Activated CD8-positive, alpha-beta memory T cell treated with anti-CD3 and anti-CD28 coated beads, Interleukin-2, amount 50 U/mL, for 4 hours (primary cell): ENCODE measurements around the gene BLM.

Experiments
- DNase-seq: peaks from one replicate; pipeline ENCODE4 v3.0.0-alpha.2; 2020

The BLM gene

GRCh38 chr15:90742087-90742486, 24.9 kb downstream of the BLM start:
- no peak for DNase-seq

DNA sequence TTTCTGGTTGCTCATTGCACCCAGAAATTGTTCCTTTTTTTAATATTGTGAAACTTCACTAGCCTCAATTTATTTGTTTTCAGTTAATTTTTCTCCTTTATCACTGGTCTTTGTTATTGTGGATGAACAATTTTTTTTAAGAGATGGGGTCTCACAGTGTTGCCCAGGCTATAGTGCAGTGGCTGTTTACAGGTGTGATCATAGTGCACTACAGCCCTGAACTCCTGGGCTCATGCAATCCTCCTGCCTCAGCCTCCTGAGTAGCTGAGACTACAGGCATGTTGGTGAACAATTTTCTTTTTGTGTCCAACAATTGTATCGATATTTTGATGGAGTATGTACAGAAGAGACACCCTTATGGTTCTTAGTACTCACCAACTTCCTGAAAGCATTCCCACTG, 26.3 kb downstream of the BLM start:
- DNase-seq: no peak

DNA sequence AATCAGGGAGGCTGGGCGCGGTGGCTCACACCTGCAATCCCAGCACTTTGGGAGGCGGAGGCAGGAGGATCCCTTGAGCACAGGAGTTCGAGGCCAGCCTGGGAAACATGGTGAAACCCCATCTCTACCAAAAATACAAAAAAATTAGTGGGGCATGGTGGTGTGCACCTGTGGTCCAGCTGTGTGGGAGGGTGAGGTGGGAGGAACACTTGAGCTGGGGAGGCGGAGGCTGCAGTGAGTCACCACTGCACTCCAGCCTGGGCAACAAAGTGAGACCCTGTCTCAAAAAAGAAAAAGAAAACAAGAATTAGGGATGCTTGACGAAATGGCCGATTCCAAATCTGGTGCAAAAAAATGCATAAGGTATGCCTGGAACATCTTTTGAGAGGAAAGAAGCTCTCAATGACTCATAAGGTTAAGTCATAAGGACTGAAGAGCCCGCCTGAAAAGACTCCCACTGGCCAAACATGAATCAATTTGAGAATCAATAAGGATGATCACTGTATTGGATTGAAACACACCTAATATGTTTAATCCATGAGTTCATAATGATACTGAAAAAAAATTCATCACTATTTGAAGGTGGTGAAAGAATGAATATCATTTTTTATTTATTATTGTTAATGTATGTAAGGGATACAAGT, 27.7 kb downstream of the BLM start:
- DNase-seq: no peak

GRCh38 chr15:90749754-90750153, 32.6 kb downstream of the BLM start:
- DNase-seq: no peak

- DNase-seq: no peak
These were observed 33.0 kb downstream of the BLM start for GRCh38 chr15:90750186-90750585.

DNA sequence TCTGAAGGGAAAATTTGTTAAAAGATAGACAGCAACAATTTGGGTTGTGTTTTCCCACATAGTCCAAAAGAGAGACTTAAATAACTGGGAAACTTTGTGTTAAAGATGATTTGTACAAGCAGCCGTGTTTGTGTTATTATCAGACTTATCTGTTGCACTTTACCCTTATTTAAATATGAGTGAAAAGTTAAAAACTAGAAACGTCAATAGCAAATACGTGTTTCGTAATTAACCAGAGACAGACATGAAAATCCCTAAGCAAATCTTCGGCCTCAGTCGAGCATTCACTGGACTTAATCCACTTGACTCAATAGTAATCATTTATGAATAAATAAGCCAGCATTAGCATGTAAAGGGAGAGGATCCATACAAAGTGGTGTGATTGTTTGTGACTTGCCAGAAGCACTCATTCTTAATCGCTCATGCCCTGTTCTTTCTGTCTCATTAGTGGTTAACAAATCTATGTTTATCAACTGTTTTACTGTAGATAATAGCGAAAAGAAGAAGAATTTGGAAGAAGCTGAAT, 34.2 kb downstream of the BLM start:
- DNase-seq: no peak

GRCh38 chr15:90756916-90757315, 39.8 kb downstream of the BLM start:
- no peak for DNase-seq

GRCh38 chr15:90757461-90757860, 40.3 kb downstream of the BLM start:
- DNase-seq: no peak

GRCh38 chr15:90760661-90761232, 43.6 kb downstream of the BLM start:
- DNase-seq: no peak

DNA sequence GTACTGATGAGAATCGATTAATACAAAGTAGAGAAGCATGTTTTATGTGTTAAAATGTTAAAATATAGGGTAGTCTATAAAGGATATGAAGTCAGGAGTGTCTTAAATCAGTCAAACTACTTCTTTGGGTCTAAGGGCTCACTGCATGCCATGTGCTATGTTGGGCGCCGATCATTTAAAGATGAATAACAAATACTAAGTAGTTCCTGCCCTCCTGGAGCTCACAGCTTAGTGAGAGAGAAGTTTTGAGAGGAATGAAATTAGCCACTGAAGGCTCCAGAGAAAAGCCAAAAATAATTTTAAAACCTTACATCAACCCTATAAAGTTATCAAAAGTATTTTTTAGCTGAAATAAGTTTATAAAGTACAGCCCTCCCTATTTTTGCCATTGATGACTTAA, 44.5 kb downstream of the BLM start:
- DNase-seq: no peak

- DNase-seq: no peak
These were observed 45.0 kb downstream of the BLM start for GRCh38 chr15:90762109-90762508.

DNA sequence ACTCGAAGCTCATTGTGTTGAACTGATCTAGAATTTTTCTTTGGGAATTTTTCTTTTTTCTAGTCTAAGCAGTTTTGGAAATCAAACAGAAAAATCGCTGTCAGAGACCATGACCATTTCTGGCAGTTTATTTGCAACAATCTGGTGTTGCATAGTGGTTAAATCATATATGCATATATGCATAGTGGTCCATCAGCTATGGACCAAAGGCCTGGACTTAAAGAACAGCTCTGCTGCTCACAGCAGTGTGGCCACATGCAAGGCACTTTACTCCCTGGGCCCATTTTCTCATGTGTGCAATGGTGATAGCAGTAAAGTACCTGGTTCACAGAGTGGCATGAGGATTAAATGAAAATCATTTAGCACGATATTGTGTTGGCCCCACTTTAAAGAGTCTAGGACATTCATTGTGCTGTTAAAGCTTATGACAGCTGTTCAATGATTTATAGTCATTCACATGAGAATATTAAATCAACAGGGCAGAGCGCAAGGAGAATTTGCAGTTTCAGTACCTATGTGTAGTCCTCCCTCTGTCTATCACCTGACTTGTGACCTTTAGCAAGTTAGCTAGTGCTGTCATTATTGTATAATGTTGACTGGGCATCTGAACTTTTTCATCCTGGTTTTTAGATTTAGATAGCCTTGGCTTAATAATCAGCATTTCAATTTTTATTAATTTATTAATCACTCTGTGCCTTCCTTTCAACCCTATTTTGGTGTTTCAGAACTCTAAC, 46.4 kb downstream of the BLM start:
- no peak for DNase-seq

GRCh38 chr15:90765531-90765930, 48.4 kb downstream of the BLM start:
- DNase-seq: no peak

DNA sequence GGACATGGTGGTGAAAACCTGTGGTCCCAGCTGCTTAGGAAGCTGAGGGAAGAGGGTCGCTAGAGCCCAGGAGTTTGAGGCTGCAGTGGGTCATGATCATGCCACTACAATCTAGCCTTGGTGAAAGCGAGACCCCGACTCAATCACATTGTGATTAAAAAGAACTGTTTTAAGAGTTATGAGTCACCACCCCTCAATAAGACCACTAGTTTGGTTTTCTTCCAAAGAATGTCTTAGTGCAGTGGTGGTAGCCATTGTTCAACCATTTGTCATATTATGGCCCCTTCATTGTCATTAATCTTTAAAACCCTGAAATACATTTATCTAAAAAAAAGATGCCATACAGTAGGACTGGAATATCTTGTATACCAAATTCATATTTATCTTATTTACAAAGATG, 48.8 kb downstream of the BLM start:
- DNase-seq: no peak

DNA sequence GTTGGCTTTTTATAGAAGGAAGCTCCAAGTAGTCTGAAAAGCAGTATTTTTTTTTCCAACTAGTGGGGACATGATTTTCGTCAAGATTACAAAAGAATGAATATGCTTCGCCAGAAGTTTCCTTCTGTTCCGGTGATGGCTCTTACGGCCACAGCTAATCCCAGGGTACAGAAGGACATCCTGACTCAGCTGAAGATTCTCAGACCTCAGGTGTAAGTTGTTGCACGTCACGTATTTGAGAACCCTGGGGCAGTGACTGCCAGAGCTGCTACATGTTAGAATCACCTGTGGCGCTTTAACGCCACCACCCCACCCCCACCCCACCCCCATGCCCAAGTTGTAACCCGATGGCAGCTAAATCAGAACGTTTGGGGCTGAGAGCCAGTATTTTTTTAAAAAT, 52.2 kb downstream of the BLM start:
- no peak for DNase-seq

- DNase-seq: no peak
These were observed 56.3 kb downstream of the BLM start for GRCh38 chr15:90773485-90773884.

- no peak for DNase-seq
These were observed 57.8 kb downstream of the BLM start for GRCh38 chr15:90774731-90775514.

GRCh38 chr15:90780916-90781315, 63.8 kb downstream of the BLM start:
- DNase-seq: no peak

- no peak for DNase-seq
These were observed 65.3 kb downstream of the BLM start for GRCh38 chr15:90782442-90782841.

- no peak for DNase-seq
These were observed 70.7 kb downstream of the BLM start for GRCh38 chr15:90787881-90788280.

- no peak for DNase-seq
These were observed 72.3 kb downstream of the BLM start for GRCh38 chr15:90789462-90789861.

- no peak for DNase-seq
These were observed 72.9 kb downstream of the BLM start for GRCh38 chr15:90790057-90790456.

DNA sequence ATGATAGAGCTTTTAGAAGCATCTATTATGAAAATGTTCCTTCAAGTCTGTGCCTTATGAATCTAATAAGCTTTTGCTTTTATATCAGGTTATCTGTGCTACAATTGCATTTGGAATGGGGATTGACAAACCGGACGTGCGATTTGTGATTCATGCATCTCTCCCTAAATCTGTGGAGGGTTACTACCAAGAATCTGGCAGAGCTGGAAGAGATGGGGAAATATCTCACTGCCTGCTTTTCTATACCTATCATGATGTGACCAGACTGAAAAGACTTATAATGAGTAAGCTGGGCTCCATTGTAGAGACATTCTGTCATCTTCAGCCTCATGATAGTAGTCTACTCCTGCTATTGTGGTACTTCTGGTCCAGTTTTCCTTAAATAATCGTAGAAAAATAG, 73.4 kb downstream of the BLM start:
- DNase-seq: no peak

DNA sequence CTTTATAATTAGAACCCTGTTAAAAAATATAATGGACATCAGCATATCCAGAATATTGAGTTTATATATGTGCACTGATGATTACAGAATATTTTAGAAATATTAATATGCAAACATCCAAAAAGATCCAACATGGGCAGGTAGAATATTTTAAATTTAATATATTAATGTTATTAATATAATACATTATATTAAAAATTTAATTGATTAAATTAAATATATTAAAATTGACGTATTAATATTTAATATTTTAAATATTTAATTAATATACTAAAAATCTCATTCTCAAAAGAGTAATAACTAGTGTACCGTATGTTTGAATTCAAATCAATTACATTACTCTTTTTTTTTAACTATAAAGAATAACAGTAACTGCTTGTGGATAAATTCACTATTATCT, 77.4 kb downstream of the BLM start:
- no peak for DNase-seq
